GM18858 (cell line): ENCODE data around the gene HSPG2.

Experiments
- ATAC-seq: cut with Tn5 transposase; IDR thresholded peaks from one replicate; pipeline ENCODE4 v1.9.1; 2021; ENCODE audit not compliant: unreplicated experiment

HSPG2 gene

GRCh38 chr1:21901473-21901847 is 35.6 kb downstream of the HSPG2 start:
- no peak for ATAC-seq

GRCh38 chr1:21900766-21901472 is 36.2 kb downstream of the HSPG2 start:
- no peak for ATAC-seq

- ATAC-seq = no peak
These were observed 37.1 kb downstream of the HSPG2 start for GRCh38 chr1:21899987-21900386.

- no peak for ATAC-seq
These were observed 37.8 kb downstream of the HSPG2 start for GRCh38 chr1:21899267-21899810.

- ATAC-seq = no peak
These were observed 38.5 kb downstream of the HSPG2 start for GRCh38 chr1:21898326-21899200.

GRCh38 chr1:21897844-21898243 is 39.3 kb downstream of the HSPG2 start:
- no peak for ATAC-seq

- ATAC-seq = no peak
These were observed 40.2 kb downstream of the HSPG2 start for GRCh38 chr1:21896652-21897532.

GRCh38 chr1:21896026-21896425 is 41.1 kb downstream of the HSPG2 start:
- ATAC-seq = no peak

- ATAC-seq = no peak
These were observed 42.9 kb downstream of the HSPG2 start for GRCh38 chr1:21894034-21894881.

GRCh38 chr1:21893046-21893805 is 43.9 kb downstream of the HSPG2 start:
- ATAC-seq = no peak

GRCh38 chr1:21891621-21892479 is 45.3 kb downstream of the HSPG2 start:
- no peak for ATAC-seq

GRCh38 chr1:21891081-21891480 is 46.0 kb downstream of the HSPG2 start:
- ATAC-seq = no peak

GRCh38 chr1:21888500-21888899 is 48.6 kb downstream of the HSPG2 start:
- ATAC-seq = no peak

GRCh38 chr1:21887796-21888195 is 49.3 kb downstream of the HSPG2 start:
- no peak for ATAC-seq

GRCh38 chr1:21887216-21887736 is 49.8 kb downstream of the HSPG2 start:
- ATAC-seq = no peak

GRCh38 chr1:21886486-21887215 is 50.5 kb downstream of the HSPG2 start:
- ATAC-seq = no peak

- no peak for ATAC-seq
These were observed 51.7 kb downstream of the HSPG2 start for GRCh38 chr1:21885236-21886037.
